Nephron progenitor cell (in vitro differentiated cells): ENCODE measurements around the gene ARRB1.

Experiments used
- DNase-seq: peaks from one replicate; pipeline ENCODE4 v3.0.0; 2021
- H3K27ac Mint-ChIP-seq: 2 replicates; pipeline ENCODE4 v1.8.0; 2021; ENCODE audit warnings: mild to moderate bottlenecking, moderate library complexity, mixed read lengths
- H3K27me3 Mint-ChIP-seq: 2 replicates; pipeline ENCODE4 v1.8.0; 2021; ENCODE audit warnings: mild to moderate bottlenecking, low read depth, mixed read lengths; ENCODE audit not compliant: poor library complexity
- H3K36me3 Mint-ChIP-seq: 2 replicates; pipeline ENCODE4 v1.8.0; 2021; ENCODE audit warnings: low read depth, mixed read lengths
- H3K4me1 Mint-ChIP-seq: 2 replicates; pipeline ENCODE4 v1.8.0; 2021; ENCODE audit warnings: mixed read lengths
- H3K4me3 Mint-ChIP-seq: 2 replicates; pipeline ENCODE4 v1.8.0; 2021; ENCODE audit warnings: mild to moderate bottlenecking, moderate library complexity, mixed read lengths
- H3K9me3 Mint-ChIP-seq: 2 replicates; pipeline ENCODE4 v1.8.0; 2021; ENCODE audit warnings: mild to moderate bottlenecking, moderate library complexity, mixed read lengths
- CTCF ChIP-seq: fragments of 200-600 bp; sonication (generic); IDR thresholded peaks from 2 replicates; pipeline ENCODE4 v1.5.0; 2021; ENCODE audit warnings: antibody characterized with exemption

Gene ARRB1

GRCh38 chr11:75236062-75236461, 115.4 kb downstream of the ARRB1 start:
- no peak overlapping the region for H3K27ac Mint-ChIP-seq
- no peaks in the 10 kb centered on the region for H3K9me3 Mint-ChIP-seq
- no peak for TF ChIP-seq CTCF
- no peaks in the 10 kb centered on the region for H3K36me3 Mint-ChIP-seq
- H3K27me3 Mint-ChIP-seq, result peaks cover 56% of the 10 kb centered on the region
- no peak for DNase-seq
- H3K4me3 Mint-ChIP-seq, result no peak overlapping the region
- peaks cover 15% of the 10 kb centered on the region for H3K4me1 Mint-ChIP-seq

GRCh38 chr11:75233754-75234172, 117.7 kb downstream of the ARRB1 start:
- Mint-ChIP-seq H3K4me3 (no peak overlapping the region), H3K9me3 (no peaks in the 10 kb centered on the region), H3K27me3 (peaks cover 49% of the 10 kb centered on the region), H3K27ac (no peak overlapping the region), H3K36me3 (no peaks in the 10 kb centered on the region), H3K4me1 (peaks cover 7% of the 10 kb centered on the region)
- peak; percentile 82 for DNase-seq
- no peak for TF ChIP-seq CTCF

- no peak overlapping the region for H3K27ac Mint-ChIP-seq
- H3K36me3 Mint-ChIP-seq, result no peaks in the 10 kb centered on the region
- no peaks in the 10 kb centered on the region for H3K9me3 Mint-ChIP-seq
- peaks cover 24% of the 10 kb centered on the region for H3K27me3 Mint-ChIP-seq
- H3K4me1 Mint-ChIP-seq, result peaks cover 7% of the 10 kb centered on the region
- no peak for TF ChIP-seq CTCF
- H3K4me3 Mint-ChIP-seq, result no peak overlapping the region
- DNase-seq, result no peak
Measured at GRCh38 chr11:75230621-75231020, 120.8 kb downstream of the ARRB1 start.

GRCh38 chr11:75229466-75229865, 122.0 kb downstream of the ARRB1 start:
- H3K27me3 Mint-ChIP-seq, result peaks cover 22% of the 10 kb centered on the region
- peaks cover 17% of the 10 kb centered on the region for H3K4me1 Mint-ChIP-seq
- no peak overlapping the region for H3K27ac Mint-ChIP-seq
- DNase-seq, result no peak
- no peak for TF ChIP-seq CTCF
- no peak overlapping the region for H3K4me3 Mint-ChIP-seq
- no peaks in the 10 kb centered on the region for H3K9me3 Mint-ChIP-seq
- no peaks in the 10 kb centered on the region for H3K36me3 Mint-ChIP-seq

- TF ChIP-seq CTCF, result no peak
- Mint-ChIP-seq H3K27ac (no peak overlapping the region), H3K4me1 (peaks cover 17% of the 10 kb centered on the region), H3K9me3 (no peaks in the 10 kb centered on the region), H3K4me3 (no peak overlapping the region), H3K27me3 (peaks cover 15% of the 10 kb centered on the region), H3K36me3 (no peaks in the 10 kb centered on the region)
- no peak for DNase-seq
Measured at GRCh38 chr11:75225794-75226193, 125.7 kb downstream of the ARRB1 start.

GRCh38 chr11:75223954-75224643, 127.4 kb downstream of the ARRB1 start:
- Mint-ChIP-seq H3K4me1 (peaks cover 17% of the 10 kb centered on the region), H3K9me3 (no peaks in the 10 kb centered on the region), H3K36me3 (no peaks in the 10 kb centered on the region), H3K27me3 (peaks cover 9% of the 10 kb centered on the region), H3K4me3 (no peak overlapping the region), H3K27ac (no peak overlapping the region)
- DNase-seq, result no peak
- no peak for TF ChIP-seq CTCF
